ENCODE measurements around the gene ME1. TPM values are rescaled to one million over a fixed set of nuclear protein-coding genes. Genes with fewer than 3 reads are reported as not detected.

ME1 gene
- total RNA-seq, 1 experiment from 2014 or later = 5.3 TPM

DNA sequence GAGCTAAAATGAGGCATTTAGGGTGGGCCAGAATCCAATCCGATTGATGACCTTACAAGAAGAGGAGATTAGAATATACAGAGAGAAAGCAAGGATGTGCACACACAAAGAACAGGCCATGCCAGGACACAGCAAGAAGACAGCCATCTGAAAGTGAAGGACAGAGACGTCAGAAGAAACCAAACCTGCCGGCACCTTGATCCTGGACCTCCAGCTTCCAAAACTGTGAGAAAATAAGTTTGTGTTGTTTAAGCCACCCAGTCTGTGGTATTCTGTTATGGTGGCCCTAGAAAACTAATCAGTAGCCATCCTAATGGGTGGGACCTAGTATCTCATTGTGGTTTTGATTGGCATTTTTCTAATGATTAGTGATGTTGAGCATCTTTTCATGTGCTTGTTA is 39.7 kb upstream of the ME1 start (continued):
- TF ChIP-seq, protein P1, sequence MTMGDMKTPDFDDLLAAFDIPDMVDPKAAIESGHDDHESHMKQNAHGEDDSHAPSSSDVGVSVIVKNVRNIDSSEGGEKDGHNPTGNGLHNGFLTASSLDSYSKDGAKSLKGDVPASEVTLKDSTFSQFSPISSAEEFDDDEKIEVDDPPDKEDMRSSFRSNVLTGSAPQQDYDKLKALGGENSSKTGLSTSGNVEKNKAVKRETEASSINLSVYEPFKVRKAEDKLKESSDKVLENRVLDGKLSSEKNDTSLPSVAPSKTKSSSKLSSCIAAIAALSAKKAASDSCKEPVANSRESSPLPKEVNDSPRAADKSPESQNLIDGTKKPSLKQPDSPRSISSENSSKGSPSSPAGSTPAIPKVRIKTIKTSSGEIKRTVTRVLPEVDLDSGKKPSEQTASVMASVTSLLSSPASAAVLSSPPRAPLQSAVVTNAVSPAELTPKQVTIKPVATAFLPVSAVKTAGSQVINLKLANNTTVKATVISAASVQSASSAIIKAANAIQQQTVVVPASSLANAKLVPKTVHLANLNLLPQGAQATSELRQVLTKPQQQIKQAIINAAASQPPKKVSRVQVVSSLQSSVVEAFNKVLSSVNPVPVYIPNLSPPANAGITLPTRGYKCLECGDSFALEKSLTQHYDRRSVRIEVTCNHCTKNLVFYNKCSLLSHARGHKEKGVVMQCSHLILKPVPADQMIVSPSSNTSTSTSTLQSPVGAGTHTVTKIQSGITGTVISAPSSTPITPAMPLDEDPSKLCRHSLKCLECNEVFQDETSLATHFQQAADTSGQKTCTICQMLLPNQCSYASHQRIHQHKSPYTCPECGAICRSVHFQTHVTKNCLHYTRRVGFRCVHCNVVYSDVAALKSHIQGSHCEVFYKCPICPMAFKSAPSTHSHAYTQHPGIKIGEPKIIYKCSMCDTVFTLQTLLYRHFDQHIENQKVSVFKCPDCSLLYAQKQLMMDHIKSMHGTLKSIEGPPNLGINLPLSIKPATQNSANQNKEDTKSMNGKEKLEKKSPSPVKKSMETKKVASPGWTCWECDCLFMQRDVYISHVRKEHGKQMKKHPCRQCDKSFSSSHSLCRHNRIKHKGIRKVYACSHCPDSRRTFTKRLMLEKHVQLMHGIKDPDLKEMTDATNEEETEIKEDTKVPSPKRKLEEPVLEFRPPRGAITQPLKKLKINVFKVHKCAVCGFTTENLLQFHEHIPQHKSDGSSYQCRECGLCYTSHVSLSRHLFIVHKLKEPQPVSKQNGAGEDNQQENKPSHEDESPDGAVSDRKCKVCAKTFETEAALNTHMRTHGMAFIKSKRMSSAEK (CRISPR knock-in tag; IDR thresholded peaks at IDR 0.05; ENCODE audit: borderline replicate concordance) = no peak
- TF ChIP-seq NR3C1 (CRISPR knock-in tag; conservative IDR thresholded peaks at IDR 0.05; ENCODE audit: low read depth) = no peak
- no peak for TF ChIP-seq SMAD4 (CRISPR knock-in tag; IDR thresholded peaks at IDR 0.05)
- no peak for TF ChIP-seq NFYB (CRISPR knock-in tag; conservative IDR thresholded peaks at IDR 0.05; ENCODE audit: low read depth)
- no peak for TF ChIP-seq EMX1 (CRISPR knock-in tag; IDR thresholded peaks at IDR 0.05)
- TF ChIP-seq JUN (CRISPR knock-in tag; IDR thresholded peaks at IDR 0.05) = no peak
- no peak for TF ChIP-seq TCF7 (CRISPR knock-in tag; IDR thresholded peaks at IDR 0.05; ENCODE audit: low read depth)

- H3K36me3 Mint-ChIP-seq = no peaks in the 10 kb centered on the region
- ChIA-PET POLR2A (no interaction called here), CTCF (no interaction called here)
- H3K27me3 Mint-ChIP-seq (ENCODE audit: low read depth) = no peaks in the 10 kb centered on the region; the same call in 1 of the 2 replicates
- no peak for ATAC-seq
- no peak overlapping the region for H3K4me3 Mint-ChIP-seq
- peaks cover 16% of the 10 kb centered on the region for H3K4me1 Mint-ChIP-seq
- H3K27ac Mint-ChIP-seq = no peak overlapping the region
- H3K9me3 Mint-ChIP-seq = no peaks in the 10 kb centered on the region
- TF ChIP-seq ZBTB21 (CRISPR knock-in tag; IDR thresholded peaks at IDR 0.05; ENCODE audit: borderline replicate concordance) = no peak
- TF ChIP-seq NR3C1 (CRISPR knock-in tag; conservative IDR thresholded peaks at IDR 0.05; ENCODE audit: low read depth) = no peak
- no peak for TF ChIP-seq ZNF121 (CRISPR knock-in tag; IDR thresholded peaks at IDR 0.05)
- TF ChIP-seq, protein P2, sequence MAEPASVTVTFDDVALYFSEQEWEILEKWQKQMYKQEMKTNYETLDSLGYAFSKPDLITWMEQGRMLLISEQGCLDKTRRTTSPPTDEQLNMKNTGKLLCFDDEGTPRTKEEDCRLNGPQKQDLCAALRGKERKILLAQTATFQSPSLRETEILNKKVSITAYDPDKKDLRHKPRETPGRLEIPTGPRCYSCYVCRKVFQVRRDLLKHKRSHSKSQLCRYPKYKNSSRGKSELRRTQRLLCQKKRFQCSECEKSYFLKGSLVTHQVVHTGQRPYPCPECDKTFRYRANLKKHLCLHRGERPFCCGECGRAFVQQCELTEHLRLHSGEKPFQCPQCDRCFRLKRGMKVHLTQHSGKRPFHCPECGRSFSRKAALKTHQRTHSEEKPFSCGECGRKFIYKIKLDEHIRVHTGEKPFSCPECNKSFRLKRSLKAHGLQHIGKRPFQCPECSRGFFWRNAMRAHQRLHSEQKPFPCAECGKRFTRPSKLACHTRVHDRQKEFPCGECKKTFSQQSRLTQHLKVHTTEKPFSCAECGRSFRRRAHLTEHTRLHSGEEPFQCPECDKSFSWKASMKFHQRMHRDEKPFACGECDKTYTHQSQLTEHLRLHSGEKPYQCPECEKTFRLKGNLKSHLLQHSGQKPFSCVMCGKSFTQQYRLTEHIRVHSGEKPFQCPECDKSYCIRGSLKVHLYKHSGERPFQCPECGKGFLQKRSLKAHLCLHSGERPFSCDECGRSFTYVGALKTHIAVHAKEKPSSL (CRISPR knock-in tag; conservative IDR thresholded peaks at IDR 0.05) = no peak
- no peak for TF ChIP-seq EMX1 (CRISPR knock-in tag; IDR thresholded peaks at IDR 0.05)
- no peak for TF ChIP-seq ZNF416 (CRISPR knock-in tag; IDR thresholded peaks at IDR 0.05)
- no peak for TF ChIP-seq NFE2L1 (CRISPR knock-in tag; IDR thresholded peaks at IDR 0.05)
- no peak for TF ChIP-seq FOXP1 (CRISPR knock-in tag; IDR thresholded peaks at IDR 0.05; ENCODE audit: borderline replicate concordance)
- TF ChIP-seq, protein P3, sequence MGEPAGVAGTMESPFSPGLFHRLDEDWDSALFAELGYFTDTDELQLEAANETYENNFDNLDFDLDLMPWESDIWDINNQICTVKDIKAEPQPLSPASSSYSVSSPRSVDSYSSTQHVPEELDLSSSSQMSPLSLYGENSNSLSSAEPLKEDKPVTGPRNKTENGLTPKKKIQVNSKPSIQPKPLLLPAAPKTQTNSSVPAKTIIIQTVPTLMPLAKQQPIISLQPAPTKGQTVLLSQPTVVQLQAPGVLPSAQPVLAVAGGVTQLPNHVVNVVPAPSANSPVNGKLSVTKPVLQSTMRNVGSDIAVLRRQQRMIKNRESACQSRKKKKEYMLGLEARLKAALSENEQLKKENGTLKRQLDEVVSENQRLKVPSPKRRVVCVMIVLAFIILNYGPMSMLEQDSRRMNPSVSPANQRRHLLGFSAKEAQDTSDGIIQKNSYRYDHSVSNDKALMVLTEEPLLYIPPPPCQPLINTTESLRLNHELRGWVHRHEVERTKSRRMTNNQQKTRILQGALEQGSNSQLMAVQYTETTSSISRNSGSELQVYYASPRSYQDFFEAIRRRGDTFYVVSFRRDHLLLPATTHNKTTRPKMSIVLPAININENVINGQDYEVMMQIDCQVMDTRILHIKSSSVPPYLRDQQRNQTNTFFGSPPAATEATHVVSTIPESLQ (CRISPR knock-in tag; IDR thresholded peaks at IDR 0.05) = no peak
- no peak for TF ChIP-seq ZNF396 (CRISPR knock-in tag; IDR thresholded peaks at IDR 0.05; ENCODE audit: borderline replicate concordance)
- no peak for TF ChIP-seq MYBL2 (CRISPR knock-in tag; IDR thresholded peaks at IDR 0.05)
- TF ChIP-seq, protein P4, sequence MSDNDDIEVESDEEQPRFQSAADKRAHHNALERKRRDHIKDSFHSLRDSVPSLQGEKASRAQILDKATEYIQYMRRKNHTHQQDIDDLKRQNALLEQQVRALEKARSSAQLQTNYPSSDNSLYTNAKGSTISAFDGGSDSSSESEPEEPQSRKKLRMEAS (CRISPR knock-in tag; IDR thresholded peaks at IDR 0.05) = no peak
- TF ChIP-seq ETV6 (CRISPR knock-in tag; IDR thresholded peaks at IDR 0.05) = no peak
- no peak for TF ChIP-seq JUN (CRISPR knock-in tag; IDR thresholded peaks at IDR 0.05)
- no peak for TF ChIP-seq ZNF232 (CRISPR knock-in tag; IDR thresholded peaks at IDR 0.05)
- TF ChIP-seq ZNF219 (CRISPR knock-in tag; IDR thresholded peaks at IDR 0.05; ENCODE audit: borderline replicate concordance) = no peak
- no peak for TF ChIP-seq ZNF423 (CRISPR knock-in tag; IDR thresholded peaks at IDR 0.05)
- no peak for DNase-seq (ENCODE audit: low spot score)
Measured at GRCh38 chr6:83470001-83470400, 39.1 kb upstream of the ME1 start.
